ENCODE measurements around the gene PSMF1. TPM values are rescaled to one million over a fixed set of nuclear protein-coding genes. Genes with fewer than 3 reads are reported as not detected.

PSMF1 gene
- total RNA-seq, 2 donors from 2014 or later = 86.7 to 116 TPM

- Histone ChIP-seq H3K4me3 (no peak overlapping the region), H3K27ac (no peak overlapping the region), H3K36me3 (no peaks in the 10 kb centered on the region), H3K4me1 (ENCODE audit: control insufficient read depth in 1 of 2, low read depth in 2 of 2) (no peaks in the 10 kb centered on the region), H3K9me3 (no peaks in the 10 kb centered on the region), H3K27me3 (replicated peaks; ENCODE audit: insufficient read depth) (no peaks in the 10 kb centered on the region)
- ATAC-seq (ENCODE audit: insufficient number of reproducible peaks, low FRiP score, low read depth) (no peak), DNase-seq (ENCODE audit: low spot score) (no peak)
- no peak for TF ChIP-seq CTCF (IDR thresholded peaks at IDR 0.05)
Measured at GRCh38 chr20:1177680-1178079, 59.3 kb downstream of the PSMF1 start.

GRCh38 chr20:1178103-1178502 lies 59.7 kb downstream of the PSMF1 start:
- DNase-seq (ENCODE audit: low spot score) (no peak), ATAC-seq (ENCODE audit: insufficient number of reproducible peaks, low FRiP score, low read depth) (no peak)
- Histone ChIP-seq H3K4me1 (ENCODE audit: control insufficient read depth in 1 of 2, low read depth in 2 of 2) (no peaks in the 10 kb centered on the region), H3K27me3 (replicated peaks; ENCODE audit: insufficient read depth) (no peaks in the 10 kb centered on the region), H3K9me3 (no peaks in the 10 kb centered on the region), H3K27ac (no peak overlapping the region), H3K4me3 (no peak overlapping the region), H3K36me3 (no peaks in the 10 kb centered on the region)
- TF ChIP-seq CTCF (IDR thresholded peaks at IDR 0.05) = no peak

GRCh38 chr20:1178623-1179022 lies 60.2 kb downstream of the PSMF1 start:
- no peaks in the 10 kb centered on the region for H3K27me3 ChIP-seq (replicated peaks; ENCODE audit: insufficient read depth)
- no peak for ATAC-seq (ENCODE audit: insufficient number of reproducible peaks, low FRiP score, low read depth)
- no peak overlapping the region for H3K4me3 ChIP-seq
- H3K4me1 ChIP-seq (ENCODE audit: control insufficient read depth in 1 of 2, low read depth in 2 of 2) = no peaks in the 10 kb centered on the region
- TF ChIP-seq CTCF (IDR thresholded peaks at IDR 0.05) = no peak
- H3K27ac ChIP-seq = no peak overlapping the region
- H3K9me3 ChIP-seq = no peaks in the 10 kb centered on the region
- DNase-seq (ENCODE audit: low spot score) = no peak
- no peaks in the 10 kb centered on the region for H3K36me3 ChIP-seq

GRCh38 chr20:1180949-1181348 lies 62.5 kb downstream of the PSMF1 start:
- no peak for ATAC-seq (ENCODE audit: insufficient number of reproducible peaks, low FRiP score, low read depth)
- DNase-seq (ENCODE audit: low spot score) = no peak

GRCh38 chr20:1182106-1182505 lies 63.7 kb downstream of the PSMF1 start:
- Histone ChIP-seq H3K9me3 (no peaks in the 10 kb centered on the region), H3K27me3 (replicated peaks; ENCODE audit: insufficient read depth) (no peaks in the 10 kb centered on the region)
- ATAC-seq (ENCODE audit: insufficient number of reproducible peaks, low FRiP score, low read depth) = no peak

More at GRCh38 chr20:1180949-1181348, 62.5 kb downstream of the PSMF1 start:
- TF ChIP-seq CTCF (IDR thresholded peaks at IDR 0.05) = no peak
- H3K27me3 ChIP-seq (replicated peaks; ENCODE audit: insufficient read depth) = no peaks in the 10 kb centered on the region
- H3K4me3 ChIP-seq = no peak overlapping the region
- H3K27ac ChIP-seq = no peak overlapping the region
- H3K4me1 ChIP-seq (ENCODE audit: control insufficient read depth in 1 of 2, low read depth in 2 of 2) = no peaks in the 10 kb centered on the region
- H3K9me3 ChIP-seq = no peaks in the 10 kb centered on the region
- no peaks in the 10 kb centered on the region for H3K36me3 ChIP-seq

More at GRCh38 chr20:1182106-1182505, 63.7 kb downstream of the PSMF1 start:
- no peaks in the 10 kb centered on the region for H3K4me1 ChIP-seq (ENCODE audit: control insufficient read depth in 1 of 2, low read depth in 2 of 2)
- H3K4me3 ChIP-seq = no peak overlapping the region
- no peak for DNase-seq (ENCODE audit: low spot score)
- no peak overlapping the region for H3K27ac ChIP-seq
- H3K36me3 ChIP-seq = no peaks in the 10 kb centered on the region
- TF ChIP-seq CTCF (IDR thresholded peaks at IDR 0.05) = no peak
